K562 (cell line): ENCODE measurements around the gene PARS2. TPM values are rescaled to one million over a fixed set of nuclear protein-coding genes. Genes with fewer than 3 reads are reported as not detected.

ENCODE experiments used
- ATAC-seq: fragments of 200-7000 bp; cut with Tn5 transposase; 3 replicates; pipeline ENCODE4 v1.9.1; 2020; ENCODE audit warnings: moderate library complexity
- BruUV-seq: library from RNA; stranded (reverse); fragments of 400-500 nt; replicated peaks from 2 replicates; lab custom pipeline; 2021; lab: Mats Ljungman, UMichigan
- CTCF ChIA-PET: fragments of 300-600 bp; formaldehyde crosslinking; extraction: SDS; loops from one replicate; lab custom pipeline; 2021; ENCODE audit warnings: low intra/inter-chr PET ratio; lab: Yijun Ruan, JAX
- POLR2A ChIA-PET: fragments of 300-600, 350-650 bp; sonication (Branson Sonifier 250); formaldehyde crosslinking; extraction: SDS; loops from one replicate; lab custom pipeline; 2021; ENCODE audit warnings: antibody characterized with exemption, inconsistent platforms; lab: Yijun Ruan, JAX
- DNase-seq, 4 experiments: peaks; one replicate each; pipeline versions ENCODE4 v3.0.0 to v3.0.0-alpha.2; 2011 to 2018; ENCODE audit warnings: low spot score in 3 of 4, mixed read lengths in 3 of 4; ENCODE audit errors: extremely low read depth in 1 of 4
- FAIRE-seq: peaks from 2 replicates; lab custom pipeline; 2011; peaks lifted over from hg19 to GRCh38; lab: Jason Lieb, UNC
- H2AFZ ChIP-seq: 2 replicates; pipeline ENCODE4 v1.6.0; 2011; ENCODE audit warnings: low read depth, low read length, control low read depth, inconsistent platforms
- H3K27ac ChIP-seq: fragments of 200-600 bp; 3 replicates; pipeline ENCODE4 v1.8.0; 2011; ENCODE audit warnings: low read depth, mild to moderate bottlenecking, control low read depth, inconsistent platforms, low read length, moderate library complexity, mixed read lengths; ENCODE audit errors: extremely low read depth
- H3K27me3 ChIP-seq, 2 experiments: fragments of 300-600 bp in 1 of 2; 2 replicates in 1 of 2; 3 replicates in 1 of 2; pipeline versions ENCODE4 v1.6.0 to v1.8.0; 2011; ENCODE audit warnings: inconsistent platforms in 2 of 2, low read length in 2 of 2, mild to moderate bottlenecking in 1 of 2, mixed read lengths in 1 of 2, moderate library complexity in 1 of 2; ENCODE audit not compliant: control insufficient read depth in 2 of 2, insufficient read depth in 2 of 2
- H3K36me3 ChIP-seq: fragments of 300-600 bp; 3 replicates; pipeline ENCODE4 v1.8.0; 2011; ENCODE audit warnings: mild to moderate bottlenecking, low read length, inconsistent platforms; ENCODE audit not compliant: control insufficient read depth, insufficient read depth
- H3K4me1 ChIP-seq, 2 experiments: fragments of 200-600 bp in 1 of 2; replicated peaks in 1 of 2; 2 replicates in 1 of 2; 3 replicates in 1 of 2; pipeline versions ENCODE4 v1.5.1 to v1.8.0; 2011; ENCODE audit warnings: inconsistent platforms in 2 of 2, low read length in 2 of 2, mild to moderate bottlenecking in 1 of 2, mixed read lengths in 1 of 2, moderate library complexity in 1 of 2; ENCODE audit not compliant: control insufficient read depth in 2 of 2, insufficient read depth in 2 of 2
- H3K4me2 ChIP-seq: 2 replicates; pipeline ENCODE4 v1.6.1; 2011; ENCODE audit warnings: low read length, control low read depth, inconsistent platforms, mixed read lengths; ENCODE audit not compliant: insufficient read depth
- H3K4me3 ChIP-seq: fragments of 200-600 bp; sonication (generic), shearing (Covaris generic); 2 replicates; pipeline ENCODE4 v1.5.1; 2016; ENCODE audit warnings: control low read depth, inconsistent platforms
- H3K79me2 ChIP-seq: fragments of 200-600 bp; 3 replicates; pipeline ENCODE4 v1.8.0; 2011; ENCODE audit warnings: low read length, inconsistent platforms; ENCODE audit not compliant: control insufficient read depth, insufficient read depth
- H3K9ac ChIP-seq, 2 experiments: 2 replicates each; pipeline versions ENCODE4 v1.6.0 to v1.6.1; 2011; ENCODE audit warnings: low read depth in 2 of 2, low read length in 2 of 2, control low read depth in 1 of 2, inconsistent platforms in 1 of 2, mild to moderate bottlenecking in 1 of 2, mixed read lengths in 1 of 2; ENCODE audit not compliant: insufficient read depth in 1 of 2
- H3K9me1 ChIP-seq: one replicate; pipeline ENCODE4 v1.6.0; 2011; ENCODE audit warnings: inconsistent platforms, mild to moderate bottlenecking, low read length, moderate library complexity; ENCODE audit not compliant: control insufficient read depth, insufficient read depth
- H3K9me3 ChIP-seq: replicated peaks from 2 replicates; pipeline ENCODE4 v1.5.1; 2011; ENCODE audit warnings: low read depth, low read length, inconsistent platforms; ENCODE audit not compliant: control insufficient read depth, insufficient read depth
- H4K20me1 ChIP-seq: replicated peaks from 2 replicates; pipeline ENCODE4 v1.6.1; 2011; ENCODE audit warnings: low read length, inconsistent platforms, mixed read lengths; ENCODE audit not compliant: control insufficient read depth, insufficient read depth
- EHMT2 ChIP-seq: fragments of 450-650 bp; IDR thresholded peaks from 2 replicates; pipeline ENCODE4 v1.6.1; 2018; ENCODE audit warnings: antibody characterized with exemption
- FOSL1 ChIP-seq: fragments of 200-800 bp; sonication (Bioruptor generic); conservative IDR thresholded peaks from 2 replicates; pipeline ENCODE4 v1.6.1; 2016; ENCODE audit warnings: missing genetic modification characterization, missing compliant biosample characterization
- HEY1 ChIP-seq: fragments of 250-450 bp; sonication (Bioruptor Pico); IDR thresholded peaks from 2 replicates; pipeline ENCODE4 v1.5.0; 2020; ENCODE audit warnings: mild to moderate bottlenecking, moderate library complexity, borderline replicate concordance
- TBL1XR1 ChIP-seq, 2 experiments: IDR thresholded peaks; 2 replicates each; pipeline ENCODE4 v1.6.1; 2012; ENCODE audit warnings: improper control_type of control experiment in 2 of 2, low read length in 2 of 2, mild to moderate bottlenecking in 1 of 2
- TSC22D4 ChIP-seq: fragments of 450-650 bp; IDR thresholded peaks from 2 replicates; pipeline ENCODE4 v1.6.1; 2016; ENCODE audit warnings: missing genetic modification characterization, missing biosample characterization, control low read depth
- ZNF507 ChIP-seq: conservative IDR thresholded peaks from 2 replicates; pipeline ENCODE4 v1.6.1; 2017; ENCODE audit warnings: missing genetic modification characterization, missing compliant biosample characterization
- WGBS: fragments of 100-300 bp; shearing (Covaris generic); methylation state at CpG from one replicate; pipeline ENCODE4 v1.1.6; 2016; ENCODE audit warnings: low coverage, mixed read lengths; ENCODE audit not compliant: insufficient coverage; ENCODE audit errors: missing lambda C conversion rate; 5-methylcytosine and 5-hydroxymethylcytosine counted together
- in situ Hi-C: fragments of 300-500 bp; cut with MboI; formaldehyde crosslinking; loops from 4 replicates; pipeline ENCODE4 v1.15.0; 2018; ENCODE audit warnings: inconsistent platforms, mixed read lengths
- intact Hi-C: fragments of 100-400 bp; cut with micrococcal nuclease; formaldehyde crosslinking; loops from 2 replicates; pipeline ENCODE4 v1.14.2; 2022
- polyA plus RNA-seq, 8 experiments: library from polyadenylated mRNA; depleted of rRNA in 4 of 8; stranded (reverse) in 5 of 8; unstranded in 3 of 8; fragments of >200 nt; fragmentation: Nextera tagmentation in 2 of 8; fragmentation: Illumina TruSeq in 1 of 8; extraction: Ambion mirVana in 2 of 8; extraction: Trizol in 1 of 8; gene quantifications; 2 replicates each; pipeline versions ENCODE4 v1.2.1 to v1.2.3, GENCODE V29; 2011 to 2014; ENCODE audit warnings: inconsistent platforms in 1 of 8, missing spikeins in 1 of 8
- total RNA-seq, 7 experiments: library from RNA; depleted of rRNA in 6 of 7; stranded (reverse); fragments of >200 nt in 6 of 7; fragmentation: Illumina TruSeq in 2 of 7; extraction: Trizol in 2 of 7; gene quantifications; 2 replicates each; pipeline versions ENCODE4 v1.2.1 to v1.2.3, GENCODE V29; 2011 to 2021; ENCODE audit warnings: low replicate concordance in 1 of 7

PARS2 gene
- total and polyA plus RNA-seq, 9 of the 15 experiments (the other 6 are each of a cell fraction or from before 2014, with no cell fraction given) = 6.3 to 12.4 (median 7.9) TPM

DNA sequence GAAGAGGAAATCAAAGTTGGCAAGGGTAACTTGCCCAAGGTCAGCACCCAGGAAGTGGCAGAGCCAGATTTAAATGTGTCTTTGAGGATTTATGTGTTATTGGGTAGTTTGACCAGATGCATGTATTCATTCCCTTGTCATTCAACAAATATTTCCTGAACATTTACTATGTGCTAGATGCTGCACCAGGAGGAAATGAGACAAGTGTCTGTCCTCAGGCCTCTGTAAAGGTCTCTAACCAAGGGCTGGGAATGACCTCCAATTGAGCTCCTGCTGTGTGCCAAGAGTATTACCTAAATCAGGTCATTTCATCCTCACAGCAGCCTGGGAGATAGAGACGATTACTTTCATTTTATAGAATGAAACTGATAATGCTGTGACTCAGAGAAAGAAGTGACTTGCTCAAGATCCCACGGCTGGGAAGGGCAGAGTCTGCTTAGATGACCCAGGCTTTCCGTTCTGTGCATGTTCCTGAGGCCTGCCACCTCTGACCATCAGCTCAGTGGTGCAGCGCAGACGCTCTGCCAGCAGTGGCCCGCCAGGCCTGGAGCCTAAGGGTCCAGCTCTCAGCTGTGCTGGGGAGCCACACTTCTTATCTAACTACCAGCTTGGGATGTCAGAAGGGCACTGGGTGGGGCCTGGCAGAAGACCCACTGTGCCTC is 40.3 kb upstream of the PARS2 start:
- H2AFZ ChIP-seq = no peak overlapping the region
- no peak for DNase-seq
- peaks cover 12 to 48% of the 10 kb centered on the region in 2 experiments; a peak in 4 of 5 replicates for H3K27me3 ChIP-seq
- no peak overlapping the region for H3K4me2 ChIP-seq
- H4K20me1 ChIP-seq = peaks cover 6% of the 10 kb centered on the region
- 3% methylated on average over 6 of the region's 6 CpGs for WGBS
- no peak for ATAC-seq
- peaks cover 5 to 19% of the 10 kb centered on the region in 2 experiments; a peak in 2 of 5 replicates for H3K4me1 ChIP-seq
- FAIRE-seq = no peak
- no peaks in the 10 kb centered on the region for H3K9me1 ChIP-seq
- intact Hi-C loops (no loop called here), in situ Hi-C loops (no loop called here)
- BruUV-seq = no TSS peak
- H3K9ac ChIP-seq = no peak overlapping the region
- CTCF ChIA-PET = interaction anchor here (0.5 kb wide), 1 partner anchor 106 kb away, joined by 3 read pairs; no protein-coding TSS in a partner anchor
- no peaks in the 10 kb centered on the region for H3K79me2 ChIP-seq
- no peak overlapping the region for H3K4me3 ChIP-seq
- POLR2A ChIA-PET = interaction anchor here (0.5 to 1.8 kb wide), 3 partner anchors 9 to 429 kb away, joined by 3 to 5 read pairs (median 3); no protein-coding TSS in a partner anchor
- no peaks in the 10 kb centered on the region for H3K36me3 ChIP-seq
- no peak overlapping the region for H3K27ac ChIP-seq
- H3K9me3 ChIP-seq = no peaks in the 10 kb centered on the region
- TF ChIP-seq FOSL1 (tag) (0 out of 2 replicates have a peak, but pooled peaks have one; percentile 13), TBL1XR1 (IDR thresholded peaks at IDR 0.05; ENCODE audit: low read length in 2 of 2) (no peak)

DNA sequence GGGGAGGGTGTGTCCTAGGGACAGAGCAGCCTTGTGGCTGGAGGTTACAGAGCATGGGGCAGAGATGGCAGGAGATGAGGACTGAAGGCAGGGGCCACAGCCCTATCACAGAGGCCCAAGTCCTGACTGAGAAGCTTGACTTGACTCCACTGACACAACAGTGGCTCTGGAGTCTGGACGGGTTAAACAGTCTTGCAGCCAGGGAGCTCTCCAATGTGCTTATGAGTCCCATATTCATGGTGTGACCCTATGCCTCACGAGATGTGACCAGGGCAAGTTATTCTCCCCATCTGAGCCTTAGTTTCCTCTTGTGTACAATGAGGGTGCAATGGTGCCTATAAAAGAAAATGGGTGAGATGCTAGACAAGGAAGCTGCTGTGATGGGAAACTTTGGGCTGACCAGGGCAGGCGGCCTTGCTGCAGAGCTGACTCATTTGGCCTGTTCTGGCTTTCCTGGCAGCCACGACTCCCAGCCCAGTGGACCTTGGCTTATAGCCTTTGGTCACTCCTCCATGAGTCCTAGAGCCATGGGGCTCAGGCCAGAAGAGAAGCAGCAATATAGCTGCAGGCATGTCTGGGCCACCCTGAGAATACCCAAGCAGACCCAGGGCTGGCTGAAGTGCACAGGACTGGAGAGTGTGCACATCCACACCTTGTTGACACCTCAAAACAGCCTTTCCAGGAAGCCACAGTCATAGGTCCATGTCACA is 39.6 kb upstream of the PARS2 start:
- in situ Hi-C loops = no loop called here
- no peak for TF ChIP-seq HEY1
- TF ChIP-seq TSC22D4 (tag) = no peak
- 0 out of 2 replicates have a peak, but pooled peaks have one; percentile 31 for TF ChIP-seq EHMT2
- no peak for TF ChIP-seq ZNF507

More for the DNA sequence above, 39.6 kb upstream of the PARS2 start:
- Histone ChIP-seq H3K9me1 (no peaks in the 10 kb centered on the region), H3K79me2 (no peaks in the 10 kb centered on the region), H3K4me2 (no peak overlapping the region), H2AFZ (no peak overlapping the region), H3K9me3 (no peaks in the 10 kb centered on the region), H3K9ac (no peak overlapping the region), H3K4me1 (peaks cover 5 to 19% of the 10 kb centered on the region in 2 experiments; a peak in 2 of 5 replicates), H3K4me3 (no peak overlapping the region), H3K36me3 (no peaks in the 10 kb centered on the region), H3K27ac (no peak overlapping the region), H3K27me3 (peaks cover 12 to 55% of the 10 kb centered on the region in 2 experiments; a peak in 4 of 5 replicates), H4K20me1 (peaks cover 6% of the 10 kb centered on the region)
- DNase-seq = no peak
- intact Hi-C loops = no loop called here
- WGBS = 2% methylated on average over 4 of the region's 4 CpGs
- CTCF ChIA-PET = no interaction called here
- BruUV-seq = no TSS peak
- no peak for FAIRE-seq
- POLR2A ChIA-PET = interaction anchor here (0.8 to 1.8 kb wide), 3 partner anchors 8 to 15 kb away, joined by 3 to 5 read pairs (median 3); no protein-coding TSS in a partner anchor
- ATAC-seq = no peak
